HepG2 (cell line): Measurements from ENCODE around the gene CADPS. TPM values are rescaled to one million over a fixed set of nuclear protein-coding genes. Genes with fewer than 3 reads are reported as not detected.

ENCODE experiments used
- ATAC-seq: fragments of 200-7000 bp; cut with Tn5 transposase; 3 replicates; pipeline ENCODE4 v1.9.1; 2020; ENCODE audit warnings: mild to moderate bottlenecking, moderate library complexity
- BruUV-seq: library from RNA; stranded (reverse); fragments of 400-500 nt; replicated peaks from 2 replicates; lab custom pipeline; 2021; lab: Mats Ljungman, UMichigan
- CTCF ChIA-PET: fragments of 300-600 bp; formaldehyde crosslinking; extraction: SDS; loops from one replicate; lab custom pipeline; 2021; ENCODE audit warnings: low total read pairs, inconsistent platforms, low intra/inter-chr PET ratio; lab: Yijun Ruan, JAX
- POLR2A ChIA-PET: fragments of 350-600 bp; sonication (Branson Sonifier 250); formaldehyde crosslinking; loops from one replicate; lab custom pipeline; 2020; ENCODE audit warnings: antibody characterized with exemption, inconsistent platforms; lab: Yijun Ruan, JAX
- DNase-seq: peaks from one replicate; pipeline ENCODE4 v3.0.0-alpha.2; 2015; ENCODE audit warnings: low spot score
- FAIRE-seq: peaks from 3 replicates; lab custom pipeline; 2011; peaks lifted over from hg19 to GRCh38; lab: Jason Lieb, UNC
- H2AFZ ChIP-seq: one replicate; pipeline ENCODE4 v1.6.1; 2011; ENCODE audit warnings: low read length, inconsistent platforms
- H3K27ac ChIP-seq: fragments of 300-600 bp; 3 replicates; pipeline ENCODE4 v1.8.0; 2011; ENCODE audit warnings: mixed run types, mild to moderate bottlenecking, mixed read lengths, low read length, inconsistent platforms; ENCODE audit not compliant: insufficient read depth; ENCODE audit errors: extremely low read length
- H3K27me3 ChIP-seq, 2 experiments: fragments of 200-600 bp in 1 of 2; 2 replicates in 1 of 2; 3 replicates in 1 of 2; pipeline versions ENCODE4 v1.6.0 to v1.8.0; 2011; ENCODE audit warnings: low read length in 2 of 2, mild to moderate bottlenecking in 2 of 2, moderate library complexity in 2 of 2, inconsistent platforms in 1 of 2; ENCODE audit not compliant: insufficient read depth in 2 of 2, control insufficient read depth in 1 of 2
- H3K36me3 ChIP-seq, 2 experiments: fragments of 200-600 bp in 1 of 2; replicated peaks in 1 of 2; 2 replicates in 1 of 2; 3 replicates in 1 of 2; pipeline versions ENCODE4 v1.5.1 to v1.8.0; 2011; ENCODE audit warnings: low read length in 2 of 2, inconsistent platforms in 1 of 2; ENCODE audit not compliant: insufficient read depth in 2 of 2, control insufficient read depth in 1 of 2
- H3K4me1 ChIP-seq: 2 replicates; pipeline ENCODE4 v1.5.1; 2012; ENCODE audit warnings: low read length, inconsistent platforms; ENCODE audit not compliant: insufficient read depth
- H3K4me2 ChIP-seq: 2 replicates; pipeline ENCODE4 v1.6.0; 2011; ENCODE audit warnings: low read depth, low read length, inconsistent platforms
- H3K4me3 ChIP-seq, 3 experiments: fragments of 200-600 bp in 1 of 3; sonication (generic), shearing (Covaris generic) in 1 of 3; replicated peaks in 1 of 3; 2 replicates each; pipeline ENCODE4 v1.5.1; 2011 to 2016; ENCODE audit warnings: low read length in 3 of 3, inconsistent platforms in 2 of 3, low read depth in 2 of 3, mild to moderate bottlenecking in 2 of 3, control low read depth in 1 of 3, mixed read lengths in 1 of 3; ENCODE audit not compliant: insufficient read depth in 1 of 3
- H3K79me2 ChIP-seq: one replicate; pipeline ENCODE4 v1.6.1; 2011; ENCODE audit warnings: low read length, inconsistent platforms; ENCODE audit not compliant: insufficient read depth
- H3K9ac ChIP-seq: 2 replicates; pipeline ENCODE4 v1.6.0; 2011; ENCODE audit warnings: mild to moderate bottlenecking, low read depth, low read length, inconsistent platforms; ENCODE audit not compliant: insufficient read depth
- H3K9me3 ChIP-seq: 2 replicates; pipeline ENCODE4 v1.5.1; 2012; ENCODE audit warnings: mild to moderate bottlenecking, low read length
- H4K20me1 ChIP-seq: 2 replicates; pipeline ENCODE4 v1.6.0; 2011; ENCODE audit warnings: inconsistent platforms, mild to moderate bottlenecking, low read length, moderate library complexity; ENCODE audit not compliant: insufficient read depth
- CCDC6 ChIP-seq: sonication (generic); formaldehyde crosslinking; IDR thresholded peaks from 2 replicates; pipeline ENCODE4 v1.8.1; 2022; ENCODE audit warnings: mild to moderate bottlenecking, missing genetic modification reagents, moderate library complexity
- FOXM1 ChIP-seq: sonication (generic); formaldehyde crosslinking; IDR thresholded peaks from 2 replicates; pipeline ENCODE4 v1.5.0; 2020; ENCODE audit warnings: missing genetic modification reagents
- GABPA ChIP-seq, 2 experiments: IDR thresholded peaks; 2 replicates each; pipeline ENCODE4 v1.6.1; 2011 to 2016; ENCODE audit warnings: low read depth in 2 of 2, low read length in 1 of 2, missing biosample characterization in 1 of 2, missing genetic modification characterization in 1 of 2
- HMG20B ChIP-seq: conservative IDR thresholded peaks from 2 replicates; pipeline ENCODE4 v1.6.1; 2016; ENCODE audit warnings: missing genetic modification reagents, missing compliant biosample characterization
- IRF9 ChIP-seq: sonication (generic); formaldehyde crosslinking; IDR thresholded peaks from 2 replicates; pipeline ENCODE4 v1.8.0; 2022; ENCODE audit warnings: missing genetic modification reagents, mild to moderate bottlenecking, borderline replicate concordance
- NPAS2 ChIP-seq: sonication (generic); formaldehyde crosslinking; IDR thresholded peaks from 2 replicates; pipeline ENCODE4 v1.8.0; 2022; ENCODE audit warnings: mild to moderate bottlenecking, missing genetic modification reagents, borderline replicate concordance
- PAXIP1 ChIP-seq: sonication (generic); formaldehyde crosslinking; conservative IDR thresholded peaks from 2 replicates; pipeline ENCODE4 v1.4.0; 2020; ENCODE audit warnings: mild to moderate bottlenecking, missing genetic modification reagents, moderate library complexity
- POLR2G ChIP-seq: fragments of 200-400 bp; formaldehyde crosslinking; IDR thresholded peaks from 2 replicates; pipeline ENCODE4 v1.6.1; 2018; ENCODE audit warnings: mild to moderate bottlenecking, low read depth, low read length, moderate library complexity
- PRDM10 ChIP-seq: sonication (generic); formaldehyde crosslinking; IDR thresholded peaks from 2 replicates; pipeline ENCODE4 v1.4.0; 2020; ENCODE audit warnings: low read depth, missing genetic modification reagents
- ZBTB14 ChIP-seq: sonication (generic); formaldehyde crosslinking; IDR thresholded peaks from 2 replicates; pipeline ENCODE4 v1.4.0; 2020; ENCODE audit warnings: missing genetic modification reagents
- ZFP90 ChIP-seq: sonication (generic); formaldehyde crosslinking; IDR thresholded peaks from 2 replicates; pipeline ENCODE4 v1.8.0; 2022; ENCODE audit warnings: missing genetic modification reagents, mild to moderate bottlenecking, inconsistent platforms, borderline replicate concordance
- ZNF225 ChIP-seq: sonication (generic); formaldehyde crosslinking; IDR thresholded peaks from 2 replicates; pipeline ENCODE4 v1.4.0; 2020; ENCODE audit warnings: mild to moderate bottlenecking, missing genetic modification reagents
- ZNF580 ChIP-seq: IDR thresholded peaks from 2 replicates; pipeline ENCODE4 v1.6.1; 2016; ENCODE audit warnings: low read depth, borderline replicate concordance
- WGBS: methylation state at CpG from one replicate; pipeline ENCODE4 v1.1.6; 2017; ENCODE audit warnings: low lambda C conversion rate; 5-methylcytosine and 5-hydroxymethylcytosine counted together
- in situ Hi-C: cut with HindIII; loops from 2 replicates; pipeline ENCODE4 v1.10.0; 2017; ENCODE audit warnings: low pct_unique_long_range_greater_than_20kb; ENCODE audit not compliant: extremely low pct_ligation_motif_present
- intact Hi-C: fragments of 100-400 bp; cut with micrococcal nuclease; formaldehyde crosslinking; loops from one replicate; pipeline ENCODE4 v1.10.0; 2022; ENCODE audit not compliant: unreplicated experiment
- polyA plus RNA-seq, 8 experiments: library from polyadenylated mRNA; depleted of rRNA in 3 of 8; stranded (reverse) in 7 of 8; unstranded in 1 of 8; fragments of >200 nt; fragmentation: Illumina TruSeq in 4 of 8; extraction: Trizol in 4 of 8; gene quantifications; 2 replicates each; pipeline versions ENCODE4 v1.2.1 to v1.2.3, GENCODE V29; 2011 to 2016; ENCODE audit warnings: low read depth in 4 of 8, missing spikeins in 1 of 8, mixed read lengths in 1 of 8; ENCODE audit not compliant: insufficient read depth in 1 of 8
- total RNA-seq, 5 experiments: library from RNA; depleted of rRNA; stranded (reverse); fragments of >200 nt; fragmentation: Illumina TruSeq; extraction: Trizol; gene quantifications; 2 replicates each; pipeline ENCODE4 v1.2.3, GENCODE V29; 2016; ENCODE audit warnings: low read depth in 1 of 5

The CADPS gene
- total and polyA plus RNA-seq, 2 of the 13 experiments (the other 11 are each of a cell fraction or from before 2014, with no cell fraction given), result not detected

- no peak overlapping the region for H3K4me3 ChIP-seq
- H3K4me2 ChIP-seq, result no peak overlapping the region
- FAIRE-seq (no peak), ATAC-seq (no peak), DNase-seq (no peak)
- no peaks in the 10 kb centered on the region for H3K9me3 ChIP-seq
- intact Hi-C loops, result no loop called here
- H3K27me3 ChIP-seq, result peaks cover 0 to 7% of the 10 kb centered on the region in 2 experiments; a peak in 3 of 5 replicates
- POLR2A ChIA-PET, result no interaction called here
- no peaks in the 10 kb centered on the region for H3K36me3 ChIP-seq
- TF ChIP-seq CCDC6 (CRISPR knock-in tag) (no peak), NPAS2 (CRISPR knock-in tag) (no peak), GABPA (IDR thresholded peaks at IDR 0.05; ENCODE audit: low read depth, low read length) (no peak), GABPA (CRISPR knock-in tag; IDR thresholded peaks at IDR 0.05; ENCODE audit: low read depth) (no peak), HMG20B (CRISPR knock-in tag) (no peak), PAXIP1 (no peak), ZFP90 (CRISPR knock-in tag) (no peak), PRDM10 (CRISPR knock-in tag) (no peak), POLR2G (no peak), FOXM1 (CRISPR knock-in tag) (no peak), ZBTB14 (no peak), IRF9 (CRISPR knock-in tag) (no peak), ZNF580 (CRISPR knock-in tag) (no peak), ZNF225 (no peak)
- H3K9ac ChIP-seq, result no peak overlapping the region
- in situ Hi-C loops, result no loop called here
- H4K20me1 ChIP-seq, result no peaks in the 10 kb centered on the region
- no peaks in the 10 kb centered on the region for H3K79me2 ChIP-seq
- H3K4me1 ChIP-seq, result peaks cover 14% of the 10 kb centered on the region
- no peak overlapping the region for H3K27ac ChIP-seq
- BruUV-seq, result no TSS peak
- H2AFZ ChIP-seq, result no peak overlapping the region
- CTCF ChIA-PET, result no interaction called here
- WGBS, result 57% methylated on average over 1 of the region's 1 CpG
These were observed 147.7 kb downstream of the CADPS start for GRCh38 chr3:62727536-62727935.
